GM12891 (cell line): Measurements from ENCODE around the gene PPFIBP1.

ENCODE experiments used
- PAX5 ChIP-seq: IDR thresholded peaks from 2 replicates; pipeline ENCODE4 v1.6.1; 2011; ENCODE audit warnings: low read length, moderate library complexity, mild to moderate bottlenecking; ENCODE audit not compliant: insufficient read depth, severe bottlenecking
- POLR2A ChIP-seq: IDR thresholded peaks from 2 replicates; pipeline ENCODE4 v1.6.1; 2011; ENCODE audit warnings: low read depth, low read length, control low read depth
- POLR2AphosphoS5 ChIP-seq: IDR thresholded peaks from 2 replicates; pipeline ENCODE4 v1.6.1; 2011; ENCODE audit warnings: low read depth, low read length, control low read depth
- TAF1 ChIP-seq: IDR thresholded peaks from 2 replicates; pipeline ENCODE4 v1.6.1; 2011; ENCODE audit warnings: low read depth, low read length, control low read depth

DNA sequence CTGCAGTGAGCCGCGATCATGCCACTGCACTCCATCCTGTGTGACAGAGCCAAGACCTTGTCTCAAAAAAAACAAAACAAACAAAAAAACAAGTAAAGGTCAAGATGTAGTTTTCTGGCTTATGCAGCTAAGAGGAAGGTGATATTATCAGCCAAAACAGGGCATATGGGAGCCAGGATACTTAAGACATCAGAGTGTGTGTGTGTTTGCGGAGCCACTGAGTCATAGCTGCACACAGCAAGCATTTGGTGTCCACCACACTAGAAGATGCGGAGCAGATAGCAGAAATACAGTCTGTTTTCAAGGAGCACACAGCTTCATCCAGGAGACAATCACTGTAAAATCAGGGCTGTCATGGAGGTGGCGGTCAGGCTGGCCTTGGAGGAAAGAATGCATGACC lies 99.6 kb downstream of the PPFIBP1 start:
- TF ChIP-seq PAX5 (no peak), POLR2A (no peak), TAF1 (no peak), POLR2AphosphoS5 (no peak)
